ENCODE data around the gene NUCB2. TPM values are rescaled to one million over a fixed set of nuclear protein-coding genes. Genes with fewer than 3 reads are reported as not detected.

The NUCB2 gene
- total and polyA plus RNA-seq, 4 donors = 108 to 130 (median 120) TPM

- Histone ChIP-seq H3K27me3 (ENCODE audit: control insufficient read depth in 1 of 2, insufficient read depth in 2 of 2, low read length in 1 of 2) (no peaks in the 10 kb centered on the region), H3K9me3 (ENCODE audit: control insufficient read depth, low read length) (no peaks in the 10 kb centered on the region), H3K4me1 (ENCODE audit: control insufficient read depth in 1 of 2, insufficient read depth in 2 of 2, low read length in 2 of 2) (no peaks in the 10 kb centered on the region), H3K4me3 (ENCODE audit: low read length in 2 of 2) (peak overlapping the region; percentile 61 to 78), H3K27ac (ENCODE audit: low read depth in 1 of 2, low read length in 2 of 2) (peak overlapping the region in 1 of 2 donors; percentile 92), H3K36me3 (ENCODE audit: control insufficient read depth in 1 of 2, insufficient read depth in 2 of 2, low read length in 1 of 2) (no peaks in the 10 kb centered on the region)
- DNase-seq (no peak), ATAC-seq (ENCODE audit: low FRiP score) (no peak)
- intact Hi-C loops (cut with DNase I) = loop anchor here (5.0 to 10.0 kb wide), 3 partner anchors 68 to 201 kb away; partner anchors contain the start of genes PIK3C2A (in 2 of the 2) and RPS13 (in 2 of the 2)
- 65 to 66% methylated on average over 10 of the region's 10 CpGs for WGBS, 2 donors
These were observed 921 bp upstream of the NUCB2 start for GRCh38 chr11:17275400-17276235.

- H3K4me3 ChIP-seq (ENCODE audit: low read length in 2 of 2) = peak overlapping the region; percentile 39 to 61
- ATAC-seq (ENCODE audit: low FRiP score) (peak; percentile 43), DNase-seq (peak in 1 of 2 donors; percentile 83)
- 0 to 1% methylated on average over 17 of the region's 17 CpGs for WGBS, 2 donors
- peak overlapping the region; percentile 49 to 62 for H3K27ac ChIP-seq (ENCODE audit: low read depth in 1 of 2, low read length in 2 of 2)
- H3K27me3 ChIP-seq (ENCODE audit: control insufficient read depth in 1 of 2, insufficient read depth in 2 of 2, low read length in 1 of 2) = no peaks in the 10 kb centered on the region
- intact Hi-C loops (cut with DNase I) = loop anchor here (5.0 to 10.0 kb wide), 3 partner anchors 70 to 202 kb away; partner anchors contain the start of genes PIK3C2A (in 2 of the 2) and RPS13 (in 2 of the 2)
- no peaks in the 10 kb centered on the region for H3K36me3 ChIP-seq (ENCODE audit: control insufficient read depth in 1 of 2, insufficient read depth in 2 of 2, low read length in 1 of 2)
- no peaks in the 10 kb centered on the region for H3K9me3 ChIP-seq (ENCODE audit: control insufficient read depth, low read length)
- H3K4me1 ChIP-seq (ENCODE audit: control insufficient read depth in 1 of 2, insufficient read depth in 2 of 2, low read length in 2 of 2) = no peaks in the 10 kb centered on the region
These were observed 565 bp downstream of the NUCB2 start for GRCh38 chr11:17277024-17277584.

- H3K9me3 ChIP-seq (ENCODE audit: control insufficient read depth, low read length) = no peaks in the 10 kb centered on the region
- H3K4me3 ChIP-seq (ENCODE audit: low read length in 2 of 2) = no peak overlapping the region
- intact Hi-C loops (cut with DNase I) = no loop called here
- WGBS, 2 donors = 95 to 97% methylated on average over 9 of the region's 9 CpGs
- H3K27me3 ChIP-seq (ENCODE audit: control insufficient read depth in 1 of 2, insufficient read depth in 2 of 2, low read length in 1 of 2) = no peaks in the 10 kb centered on the region
- no peak for DNase-seq
- H3K27ac ChIP-seq (ENCODE audit: low read depth in 1 of 2, low read length in 2 of 2) = no peak overlapping the region
- H3K4me1 ChIP-seq (ENCODE audit: control insufficient read depth in 1 of 2, insufficient read depth in 2 of 2, low read length in 2 of 2) = no peaks in the 10 kb centered on the region
- ATAC-seq (ENCODE audit: low FRiP score) = no peak
- H3K36me3 ChIP-seq (ENCODE audit: control insufficient read depth in 1 of 2, insufficient read depth in 2 of 2, low read length in 1 of 2) = no peaks in the 10 kb centered on the region
These were observed 4.1 kb downstream of the NUCB2 start for GRCh38 chr11:17280494-17281127.

GRCh38 chr11:17286332-17286731 lies 9.8 kb downstream of the NUCB2 start:
- H3K36me3 ChIP-seq (ENCODE audit: control insufficient read depth in 1 of 2, insufficient read depth in 2 of 2, low read length in 1 of 2) = no peaks in the 10 kb centered on the region
- DNase-seq = no peak
- no peaks in the 10 kb centered on the region for H3K4me1 ChIP-seq (ENCODE audit: control insufficient read depth in 1 of 2, insufficient read depth in 2 of 2, low read length in 2 of 2)
- no peaks in the 10 kb centered on the region for H3K27me3 ChIP-seq (ENCODE audit: control insufficient read depth in 1 of 2, insufficient read depth in 2 of 2, low read length in 1 of 2)
- no peak overlapping the region for H3K4me3 ChIP-seq (ENCODE audit: low read length in 2 of 2)
- intact Hi-C loops (cut with DNase I) = no loop called here
- ATAC-seq (ENCODE audit: low FRiP score) = no peak
- no peak overlapping the region for H3K27ac ChIP-seq (ENCODE audit: low read depth in 1 of 2, low read length in 2 of 2)
- 95 to 100% methylated on average over 1 of the region's 1 CpG for WGBS, 2 donors
- no peaks in the 10 kb centered on the region for H3K9me3 ChIP-seq (ENCODE audit: control insufficient read depth, low read length)

- WGBS, 2 donors = 97 to 99% methylated on average over 4 of the region's 4 CpGs
- no peak overlapping the region for H3K27ac ChIP-seq (ENCODE audit: low read depth in 1 of 2, low read length in 2 of 2)
- intact Hi-C loops (cut with DNase I) = no loop called here
- H3K9me3 ChIP-seq (ENCODE audit: control insufficient read depth, low read length) = no peaks in the 10 kb centered on the region
- no peak for ATAC-seq (ENCODE audit: low FRiP score)
- H3K4me3 ChIP-seq (ENCODE audit: low read length in 2 of 2) = no peak overlapping the region
- no peaks in the 10 kb centered on the region for H3K27me3 ChIP-seq (ENCODE audit: control insufficient read depth in 1 of 2, insufficient read depth in 2 of 2, low read length in 1 of 2)
- H3K36me3 ChIP-seq (ENCODE audit: control insufficient read depth in 1 of 2, insufficient read depth in 2 of 2, low read length in 1 of 2) = no peaks in the 10 kb centered on the region
- no peaks in the 10 kb centered on the region for H3K4me1 ChIP-seq (ENCODE audit: control insufficient read depth in 1 of 2, insufficient read depth in 2 of 2, low read length in 2 of 2)
- DNase-seq = no peak
These were observed 10.5 kb downstream of the NUCB2 start for GRCh38 chr11:17287058-17287457.

- Histone ChIP-seq H3K9me3 (ENCODE audit: control insufficient read depth, low read length) (no peaks in the 10 kb centered on the region), H3K4me3 (ENCODE audit: low read length in 2 of 2) (no peak overlapping the region), H3K36me3 (ENCODE audit: control insufficient read depth in 1 of 2, insufficient read depth in 2 of 2, low read length in 1 of 2) (peaks cover 2 to 3% of the 10 kb centered on the region in 2 donors), H3K27ac (ENCODE audit: low read depth in 1 of 2, low read length in 2 of 2) (no peak overlapping the region), H3K4me1 (ENCODE audit: control insufficient read depth in 1 of 2, insufficient read depth in 2 of 2, low read length in 2 of 2) (no peaks in the 10 kb centered on the region), H3K27me3 (ENCODE audit: control insufficient read depth in 1 of 2, insufficient read depth in 2 of 2, low read length in 1 of 2) (no peaks in the 10 kb centered on the region)
- WGBS, 2 donors = 95 to 100% methylated on average over 1 of the region's 1 CpG
- ATAC-seq (ENCODE audit: low FRiP score) = no peak
- no peak for DNase-seq
- intact Hi-C loops (cut with DNase I) = no loop called here
These were observed 15.2 kb downstream of the NUCB2 start for GRCh38 chr11:17291710-17292109.

- Histone ChIP-seq H3K27me3 (ENCODE audit: control insufficient read depth in 1 of 2, insufficient read depth in 2 of 2, low read length in 1 of 2) (no peaks in the 10 kb centered on the region), H3K4me3 (ENCODE audit: low read length in 2 of 2) (no peak overlapping the region), H3K27ac (ENCODE audit: low read depth in 1 of 2, low read length in 2 of 2) (no peak overlapping the region), H3K4me1 (ENCODE audit: control insufficient read depth in 1 of 2, insufficient read depth in 2 of 2, low read length in 2 of 2) (no peaks in the 10 kb centered on the region), H3K9me3 (ENCODE audit: control insufficient read depth, low read length) (no peaks in the 10 kb centered on the region), H3K36me3 (ENCODE audit: control insufficient read depth in 1 of 2, insufficient read depth in 2 of 2, low read length in 1 of 2) (peaks cover 2 to 3% of the 10 kb centered on the region in 2 donors)
- intact Hi-C loops (cut with DNase I) = no loop called here
- no peak for ATAC-seq (ENCODE audit: low FRiP score)
- WGBS, 2 donors = 30 to 35% methylated on average over 1 of the region's 1 CpG
- no peak for DNase-seq
These were observed 16.8 kb downstream of the NUCB2 start for GRCh38 chr11:17293311-17293710.

- Histone ChIP-seq H3K36me3 (ENCODE audit: control insufficient read depth in 1 of 2, insufficient read depth in 2 of 2, low read length in 1 of 2) (peaks cover 2 to 3% of the 10 kb centered on the region in 2 donors), H3K4me1 (ENCODE audit: control insufficient read depth in 1 of 2, insufficient read depth in 2 of 2, low read length in 2 of 2) (no peaks in the 10 kb centered on the region), H3K27ac (ENCODE audit: low read depth in 1 of 2, low read length in 2 of 2) (no peak overlapping the region), H3K27me3 (ENCODE audit: control insufficient read depth in 1 of 2, insufficient read depth in 2 of 2, low read length in 1 of 2) (no peaks in the 10 kb centered on the region), H3K4me3 (ENCODE audit: low read length in 2 of 2) (no peak overlapping the region), H3K9me3 (ENCODE audit: control insufficient read depth, low read length) (no peaks in the 10 kb centered on the region)
- ATAC-seq (ENCODE audit: low FRiP score) = no peak
- DNase-seq = no peak
- intact Hi-C loops (cut with DNase I) = no loop called here
These were observed 17.5 kb downstream of the NUCB2 start for GRCh38 chr11:17294033-17294432.
